GM18951 (cell line): ENCODE data around the gene OCEL1.
"Not testable (repeated sequence)": the region's sequence is repeated elsewhere in the genome, so short reads cannot be mapped to it uniquely, and the experiment has no call there.

Source experiments
- POLR2A ChIP-seq: IDR thresholded peaks from 4 replicates; pipeline ENCODE4 v1.6.1; 2011; ENCODE audit warnings: mild to moderate bottlenecking; ENCODE audit not compliant: insufficient read length, insufficient read depth; ENCODE audit errors: extremely low read depth
- in situ Hi-C: fragments of 300-500 bp; cut with MboI; formaldehyde crosslinking; loops from one replicate; pipeline ENCODE4 v1.12.0; 2022; ENCODE audit warnings: low sequenced_read_pairs, mixed read lengths, inconsistent platforms; ENCODE audit not compliant: unreplicated experiment

Gene OCEL1

DNA sequence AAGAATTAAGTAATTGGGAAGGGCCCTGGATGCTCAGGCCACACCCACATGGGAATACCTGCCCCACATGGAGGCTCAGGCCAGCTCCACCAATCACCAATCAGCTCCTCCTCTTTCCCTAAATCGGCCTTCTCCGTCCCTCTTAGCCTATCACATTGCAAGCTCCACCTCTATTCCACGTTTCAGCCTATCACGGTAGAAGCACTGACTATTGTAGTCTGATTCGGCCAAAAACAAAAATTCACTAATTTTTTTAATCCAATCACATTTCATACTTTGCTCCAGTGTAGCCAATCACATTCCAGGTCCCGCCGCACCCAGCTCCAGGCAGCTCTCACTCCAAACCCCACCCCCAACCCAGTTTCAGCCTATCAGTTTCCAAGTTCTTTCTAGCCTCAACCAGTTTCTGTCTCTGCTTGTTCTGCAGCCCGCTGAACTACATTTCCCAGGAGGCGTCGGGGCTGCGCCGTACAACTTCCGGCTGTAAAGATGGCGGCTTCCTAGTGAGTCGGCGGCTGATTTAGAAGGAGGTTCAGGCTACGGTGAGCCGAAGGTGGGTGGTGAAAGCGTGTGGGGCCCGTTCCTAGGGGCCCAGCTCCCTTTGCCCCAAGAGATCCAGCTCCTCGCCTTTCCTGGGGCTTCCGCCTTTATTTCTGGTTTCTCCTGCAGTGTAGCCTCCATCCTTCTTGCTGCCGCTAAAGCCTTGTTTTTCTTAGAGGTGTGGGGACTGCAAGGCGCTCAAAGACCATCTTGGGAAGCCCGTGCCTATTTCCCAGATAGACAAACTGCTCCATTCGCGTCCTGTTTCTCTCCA lies 41.2 kb downstream of the OCEL1 start, which contains the start of gene BABAM1:
Gene BABAM1 (plus strand): TSS at position 469 of the 814 bp plus-strand sequence. CDS start 1,364 bp downstream, outside the sequence.
- peak; percentile 76 for TF ChIP-seq POLR2A

DNA sequence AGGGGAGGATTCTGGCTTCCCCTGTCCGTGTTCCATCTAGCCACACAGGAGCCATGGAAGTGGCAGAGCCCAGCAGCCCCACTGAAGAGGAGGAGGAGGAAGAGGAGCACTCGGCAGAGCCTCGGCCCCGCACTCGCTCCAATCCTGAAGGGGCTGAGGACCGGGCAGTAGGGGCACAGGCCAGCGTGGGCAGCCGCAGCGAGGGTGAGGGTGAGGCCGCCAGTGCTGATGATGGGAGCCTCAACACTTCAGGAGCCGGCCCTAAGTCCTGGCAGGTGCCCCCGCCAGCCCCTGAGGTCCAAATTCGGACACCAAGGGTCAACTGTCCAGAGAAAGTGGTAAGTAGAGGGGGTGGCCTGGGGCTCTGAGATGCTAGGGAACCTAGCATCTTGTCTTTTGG lies 42.7 kb downstream of the OCEL1 start:
- in situ Hi-C loops, result no loop called here
- TF ChIP-seq POLR2A, result no peak

More for the DNA sequence above, 41.2 kb downstream of the OCEL1 start, which contains the start of gene BABAM1:
- in situ Hi-C loops, result no loop called here

DNA sequence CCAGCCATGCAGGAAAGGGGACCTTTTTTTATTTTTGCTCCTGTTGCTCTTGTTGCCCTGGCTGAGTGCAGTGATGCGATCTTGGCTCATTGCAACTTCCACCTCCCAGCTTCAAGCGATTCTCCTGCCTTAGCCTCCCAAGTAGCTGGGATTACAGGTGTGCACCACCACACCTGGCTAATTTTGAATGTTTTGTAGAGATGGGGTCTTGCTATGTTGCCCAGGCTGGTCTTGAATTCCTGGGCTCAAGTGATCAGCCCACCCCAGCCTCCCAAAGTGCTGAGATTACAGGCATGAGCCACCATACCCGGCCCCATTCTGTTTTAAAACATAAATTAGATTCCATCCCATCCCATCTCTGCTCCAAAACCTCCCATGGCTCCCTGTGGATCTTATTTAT lies 48.9 kb downstream of the OCEL1 start:
- in situ Hi-C loops, result not testable (repeated sequence)

- TF ChIP-seq POLR2A, result no peak
- in situ Hi-C loops, result no loop called here
Observed at GRCh38 chr19:17275441-17276175, 49.6 kb downstream of the OCEL1 start.
